Stimulated activated CD4-positive, alpha-beta T cell treated with anti-CD3 and anti-CD28 coated beads, Interleukin-2, amount 100 ng/mL, for 24 hours (primary cell): ENCODE measurements around the gene AKT1S1.

Experiments used
- DNase-seq, 2 donors: peaks; one replicate each; pipeline ENCODE4 v3.0.0-alpha.2; 2020

The AKT1S1 gene

DNA sequence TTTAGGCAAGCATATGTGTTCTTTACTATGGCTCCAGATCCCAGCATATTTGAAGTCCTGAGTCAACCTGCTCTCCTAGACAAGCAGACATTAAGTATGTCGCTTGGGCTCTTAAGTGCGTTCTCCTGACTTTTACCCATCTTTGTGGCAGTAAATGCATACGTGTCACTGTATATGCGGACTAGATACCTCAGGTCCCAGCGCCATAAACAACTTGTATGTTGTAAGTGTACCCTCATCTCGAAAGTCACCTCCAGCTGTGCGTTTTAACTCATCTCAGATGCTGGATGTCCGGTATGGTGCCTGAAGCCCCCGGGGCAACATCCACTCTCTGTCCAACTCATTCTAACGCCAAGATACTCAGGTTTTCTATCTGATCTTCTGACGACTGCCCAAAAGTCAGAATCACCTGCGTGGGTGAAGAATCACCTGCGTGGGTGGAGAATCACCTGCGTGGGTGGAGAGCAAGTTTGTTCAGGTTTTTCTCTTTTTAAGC, 24.5 kb downstream of the AKT1S1 start:
- DNase-seq: no peak

DNA sequence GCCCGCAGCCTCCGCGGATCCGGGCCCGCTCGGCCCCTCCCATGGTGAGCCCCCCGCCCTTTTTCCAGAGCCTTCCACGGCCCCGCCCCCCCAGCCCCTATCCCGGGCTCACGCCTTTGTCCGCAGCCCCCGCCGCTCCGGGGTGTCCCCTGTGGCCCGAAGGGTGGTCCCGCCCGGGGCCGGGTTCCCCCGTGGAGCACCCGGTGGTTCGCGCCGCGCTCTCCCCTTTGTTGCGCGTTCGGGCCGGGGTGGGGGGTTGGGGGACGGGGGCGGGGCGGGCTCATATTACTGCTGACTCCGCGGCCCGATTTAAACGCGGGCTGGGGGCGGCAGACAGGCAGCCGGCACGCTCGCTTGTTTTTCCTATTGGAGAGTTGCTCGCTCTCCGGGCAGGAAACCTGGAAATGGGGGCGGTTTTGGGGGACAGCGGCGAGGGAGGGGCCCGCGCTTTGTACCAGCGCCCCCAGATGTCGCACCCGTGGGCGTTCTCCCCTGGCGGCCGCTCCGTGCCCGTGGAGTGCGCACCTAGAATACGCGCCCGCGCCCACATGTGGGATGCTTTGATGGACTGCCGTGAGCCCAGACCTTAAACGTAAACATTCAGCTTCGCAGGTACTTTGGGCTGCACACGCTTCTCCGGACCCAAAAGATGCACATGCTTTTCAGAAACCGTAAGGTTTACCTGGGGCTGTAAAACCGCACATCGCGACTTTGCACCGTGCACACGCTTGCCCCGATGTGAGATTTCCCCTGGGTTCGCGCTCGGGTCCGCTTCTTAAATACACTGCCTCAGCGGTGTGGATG, 25.5 kb downstream of the AKT1S1 start:
- peak in 1 of 2 donors; percentile 44 for DNase-seq

DNA sequence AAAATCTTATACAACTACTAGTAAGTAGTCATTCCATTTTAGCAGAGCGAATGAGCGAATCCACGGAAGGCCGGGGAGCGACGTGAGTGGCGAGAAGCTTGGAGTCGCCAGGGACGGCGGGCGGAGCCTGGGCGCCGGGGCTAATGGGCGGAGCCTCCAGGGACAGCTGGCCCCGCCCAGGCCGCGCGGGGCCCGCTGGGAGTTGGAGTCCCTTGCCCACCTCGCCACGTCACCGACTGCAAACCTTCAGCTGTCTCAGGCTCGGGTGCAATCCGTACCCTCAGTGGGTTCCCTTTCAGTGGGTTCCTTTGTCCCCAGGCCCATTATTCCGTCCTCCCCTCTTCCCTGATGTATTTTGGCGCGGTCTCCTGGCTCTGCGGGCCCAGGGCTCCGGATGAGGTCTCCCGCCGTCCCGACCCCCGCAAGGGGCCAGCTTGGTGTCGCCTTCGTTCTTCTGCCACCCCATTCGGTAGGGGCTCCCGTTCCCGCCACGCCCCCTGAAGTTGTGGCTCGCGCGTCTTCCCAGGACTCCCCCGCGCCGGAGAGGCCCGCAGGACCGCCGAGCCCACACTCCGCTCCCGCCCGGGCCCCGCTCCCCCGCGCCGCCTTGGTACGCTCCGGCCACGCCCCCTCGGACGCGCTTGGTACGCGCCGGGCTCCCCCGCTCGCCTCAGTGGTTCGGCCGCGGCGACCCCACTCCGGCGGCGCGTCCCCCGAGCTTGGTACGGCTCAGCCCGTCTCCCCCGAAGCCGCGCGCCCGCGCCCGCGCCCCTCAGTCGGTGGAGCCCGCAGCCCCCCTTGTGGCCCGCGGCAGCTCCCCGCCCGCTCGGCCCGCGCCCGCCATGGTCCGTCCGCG, 26.4 kb downstream of the AKT1S1 start, which contains the start of gene PTOV1:
TSS of gene PTOV1 (plus strand) at position 673 of the 856 bp plus-strand sequence.
- peak; percentile 89 to 91 for DNase-seq

DNA sequence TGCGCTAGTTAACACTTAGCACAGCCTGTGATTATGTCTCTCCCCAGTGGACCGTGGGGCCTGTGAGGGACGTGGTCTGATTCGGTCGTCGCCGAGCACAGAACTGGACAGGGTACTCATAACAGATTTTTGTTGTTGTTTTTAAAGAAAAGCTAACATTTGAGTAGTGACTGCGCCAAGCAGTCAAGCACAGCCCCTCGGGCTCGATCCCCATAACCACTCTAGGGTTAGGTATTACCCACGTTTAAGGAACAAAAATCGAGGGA, 27.0 kb downstream of the AKT1S1 start:
- no peak for DNase-seq

DNA sequence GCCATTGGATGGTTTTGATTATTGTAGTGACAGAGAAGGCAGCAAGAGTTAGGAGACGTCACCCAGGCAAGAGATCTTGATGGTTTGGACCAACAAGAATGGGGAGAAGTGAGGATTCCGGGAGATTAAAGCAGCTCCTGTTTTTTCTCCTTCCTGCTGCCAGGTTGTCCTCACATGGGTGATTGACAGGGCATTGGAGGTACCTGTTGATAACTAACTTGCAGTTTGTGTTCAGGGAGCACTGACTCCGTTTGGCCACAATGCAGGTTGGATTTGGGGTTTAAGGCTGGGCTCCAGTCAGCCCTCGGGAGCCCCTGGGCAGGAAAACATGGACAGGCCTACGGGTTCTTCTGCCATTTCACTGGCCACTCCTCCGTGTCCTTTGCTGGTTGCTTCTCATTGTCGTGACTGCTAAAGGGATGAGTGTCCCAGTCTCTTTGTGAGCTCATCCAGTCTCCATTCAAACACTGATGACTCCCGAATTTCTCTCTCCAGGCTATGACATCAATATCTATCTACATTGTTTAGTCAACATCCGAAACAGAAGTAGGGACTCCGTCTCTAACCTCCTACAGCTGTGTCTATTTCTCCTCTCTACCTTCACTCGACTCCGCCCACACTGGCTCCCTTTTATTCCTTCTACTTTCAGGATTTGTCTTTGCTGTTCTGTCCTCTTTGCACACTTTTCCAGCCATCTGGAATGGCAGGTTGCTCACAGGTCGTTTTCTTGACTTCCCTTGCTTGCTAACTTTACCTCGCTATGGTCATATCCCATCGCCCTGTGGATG, 27.5 kb downstream of the AKT1S1 start:
- DNase-seq: no peak

DNA sequence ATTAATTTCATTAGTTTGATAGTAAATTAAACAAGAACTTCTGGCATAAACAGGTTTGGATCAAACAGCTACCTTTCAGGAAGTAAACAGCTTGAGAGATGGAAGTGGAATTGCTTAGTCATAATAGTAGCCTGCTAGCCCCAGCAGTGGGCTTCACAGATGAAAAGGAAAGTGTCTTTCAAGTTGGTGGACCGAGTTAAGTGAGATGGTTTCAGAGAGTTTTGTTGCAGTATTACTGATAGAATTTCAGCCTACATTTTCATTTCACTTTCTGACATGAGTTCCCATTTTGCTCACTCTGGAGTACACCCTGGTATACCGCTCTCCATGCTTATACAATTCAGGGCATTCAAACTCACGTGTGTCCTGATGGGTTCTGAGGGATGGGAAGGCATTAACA, 28.2 kb downstream of the AKT1S1 start:
- no peak for DNase-seq

DNA sequence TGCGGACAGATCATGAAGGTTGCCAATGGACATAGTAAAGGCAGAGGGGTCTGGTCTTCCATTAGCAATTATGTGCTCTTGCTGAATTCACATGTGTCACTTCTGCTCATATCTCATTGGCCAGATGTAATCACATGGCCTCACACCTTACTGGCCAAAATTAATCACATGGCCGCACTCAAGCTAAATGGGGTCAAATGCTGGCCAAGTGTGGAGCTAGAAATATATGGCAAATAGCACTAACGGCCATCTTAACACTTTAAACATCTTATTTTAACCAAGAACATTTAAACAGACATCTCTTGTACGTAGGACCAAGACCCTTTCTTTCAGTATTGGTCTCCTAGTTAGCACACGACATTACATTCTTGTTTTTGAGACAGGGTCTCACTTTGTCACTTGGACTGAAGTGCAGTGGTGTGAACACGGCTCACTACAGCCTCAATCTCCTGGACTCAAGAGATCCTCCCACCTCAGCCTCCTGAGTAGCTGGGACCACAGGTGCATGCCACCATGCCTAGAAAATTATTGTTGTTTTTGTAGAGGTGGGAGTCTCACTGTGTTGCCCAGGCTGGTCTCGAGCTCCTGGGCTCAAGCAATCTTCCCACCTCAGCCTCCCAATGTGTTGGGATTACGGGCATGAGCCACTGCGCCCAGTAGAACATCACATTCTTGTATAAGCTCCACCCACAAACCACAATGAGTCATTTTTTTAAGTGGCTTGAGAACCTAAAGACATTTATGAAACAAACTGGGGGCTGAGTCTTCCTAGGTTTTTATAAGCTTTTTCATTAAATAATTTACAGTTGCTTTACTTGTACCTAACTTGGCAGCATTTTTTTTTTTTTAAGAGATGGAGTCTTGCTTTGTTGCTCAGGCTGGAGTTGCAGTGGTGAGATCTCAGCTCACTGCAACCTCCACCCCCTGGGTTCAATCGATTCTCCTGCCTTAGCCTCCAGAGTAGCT, 29.1 kb downstream of the AKT1S1 start:
- no peak for DNase-seq

DNA sequence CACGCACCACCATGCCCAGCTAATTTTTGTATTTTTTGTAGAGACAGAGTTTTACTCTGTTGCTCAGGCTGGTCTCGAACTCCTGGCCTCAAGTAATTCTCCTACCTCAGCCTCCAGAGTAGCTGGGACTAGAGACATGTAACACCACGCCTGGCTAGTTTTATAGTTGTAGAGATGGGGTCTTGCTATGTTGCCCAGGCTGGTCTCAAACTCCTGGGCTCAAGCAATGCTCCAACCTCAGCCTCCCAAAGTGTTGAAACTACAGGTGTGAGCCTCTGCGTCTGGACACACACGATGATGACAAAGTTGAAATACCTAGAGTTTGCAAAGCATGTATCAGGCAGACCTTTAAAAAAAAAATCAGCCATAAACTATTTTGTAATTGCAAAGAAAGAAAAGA, 30.7 kb downstream of the AKT1S1 start:
- DNase-seq: no peak

DNA sequence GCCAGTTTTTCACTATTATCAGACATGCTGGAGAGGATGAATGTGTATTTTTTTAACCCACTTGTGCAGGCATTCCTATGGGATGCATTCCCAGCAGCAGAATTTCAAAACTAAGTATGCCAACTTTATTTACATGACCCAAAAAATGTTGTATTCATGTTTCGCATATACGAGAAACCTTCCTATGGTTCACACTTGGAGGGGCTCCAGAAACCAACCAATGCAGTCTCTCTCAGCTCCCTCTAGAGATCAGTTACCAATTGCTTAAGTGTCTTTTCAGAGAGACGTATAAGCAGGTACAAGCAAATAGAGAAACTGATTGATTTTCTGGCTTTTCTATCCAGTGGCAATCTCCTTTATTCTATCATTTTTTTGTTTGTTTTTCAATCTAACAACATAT, 31.7 kb downstream of the AKT1S1 start:
- DNase-seq: no peak

DNA sequence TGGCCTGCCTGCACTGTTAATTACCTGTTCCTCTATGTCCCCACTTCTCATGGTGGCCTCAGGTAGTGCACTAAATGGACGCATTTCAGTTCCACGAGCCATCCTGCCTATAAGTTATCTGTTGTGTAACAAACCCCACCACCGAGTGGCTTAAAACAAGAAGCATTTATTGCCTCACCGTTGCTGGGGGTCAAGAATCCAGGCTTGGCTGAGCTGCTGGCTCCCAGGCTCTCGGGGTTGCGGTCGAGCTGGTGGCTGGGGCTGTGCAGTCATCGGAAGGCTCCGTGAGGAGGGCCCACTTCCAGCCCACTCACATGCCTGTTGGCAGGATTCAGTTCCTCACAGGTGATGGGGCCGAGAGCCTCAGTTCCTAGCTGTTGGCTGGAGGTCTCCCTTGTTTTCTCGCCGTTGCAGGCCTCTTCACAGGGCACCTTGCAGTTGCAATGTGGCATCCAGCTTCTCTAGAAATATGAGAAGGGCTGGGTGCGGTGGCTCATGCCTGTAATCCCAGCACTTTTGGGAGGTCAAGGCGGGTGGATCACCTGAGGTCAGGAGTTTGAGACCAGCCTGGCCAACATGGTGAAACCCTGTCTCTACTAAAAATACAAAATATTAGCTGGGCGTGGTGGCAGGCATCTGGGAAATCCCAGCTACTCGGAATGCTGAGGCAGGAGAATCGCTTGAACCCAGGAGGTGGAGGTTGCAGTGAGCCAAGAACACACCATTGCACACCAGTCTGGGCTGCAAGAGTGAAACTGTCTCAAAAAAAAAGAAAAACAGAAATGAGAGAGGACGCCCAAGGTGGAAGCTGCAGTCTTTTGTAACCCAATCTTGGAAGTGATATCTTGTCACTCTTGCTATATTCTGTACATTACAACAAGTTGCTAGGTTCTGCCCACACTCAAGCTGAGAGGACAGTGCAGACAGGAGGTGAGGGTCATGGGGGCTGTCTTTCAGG, 32.7 kb downstream of the AKT1S1 start:
- DNase-seq: no peak

DNA sequence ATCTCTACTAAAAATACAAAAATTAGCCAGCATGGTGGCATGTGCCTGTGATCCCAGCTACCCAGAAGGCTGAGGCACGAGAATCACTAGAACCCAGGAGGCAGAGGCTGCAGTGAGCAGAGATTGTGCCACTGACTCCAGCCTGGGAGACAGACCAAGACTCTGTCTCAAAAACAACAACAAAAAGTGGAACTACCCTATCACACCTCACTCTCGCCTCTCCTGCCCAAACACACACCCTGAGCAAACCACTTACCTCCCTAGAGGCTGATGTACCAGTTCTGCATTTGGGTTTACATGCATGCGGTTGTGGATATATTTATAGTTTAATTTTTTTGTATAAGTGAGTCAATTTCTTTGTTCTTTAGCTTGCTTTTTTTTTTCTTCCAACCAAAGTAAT, 33.9 kb downstream of the AKT1S1 start:
- DNase-seq: no peak

DNA sequence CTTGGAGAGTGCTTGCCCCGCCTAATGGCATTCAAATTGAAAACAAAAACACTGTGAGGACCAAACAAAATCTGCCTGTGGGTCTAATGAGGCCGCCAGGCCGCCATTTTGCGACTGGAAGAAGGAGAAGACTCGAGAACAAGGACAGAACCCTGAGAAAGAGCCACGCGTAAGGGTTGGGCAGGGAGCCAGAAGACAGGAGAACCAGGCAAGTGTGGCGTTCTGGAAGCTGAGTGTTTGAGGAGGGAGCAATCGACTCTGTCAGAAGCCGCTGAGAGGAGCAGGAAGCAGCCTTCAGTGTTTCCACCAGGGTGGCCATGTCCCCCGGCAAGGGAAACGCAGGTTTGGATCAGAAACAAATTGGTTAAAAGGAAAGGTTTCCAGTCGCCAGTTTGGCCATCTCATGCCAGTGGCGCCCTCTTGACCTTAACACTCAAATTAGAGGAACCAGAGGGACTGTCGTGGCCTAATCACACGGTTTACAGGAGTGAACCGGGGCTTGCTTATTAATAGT, 36.4 kb downstream of the AKT1S1 start:
- DNase-seq: no peak

DNA sequence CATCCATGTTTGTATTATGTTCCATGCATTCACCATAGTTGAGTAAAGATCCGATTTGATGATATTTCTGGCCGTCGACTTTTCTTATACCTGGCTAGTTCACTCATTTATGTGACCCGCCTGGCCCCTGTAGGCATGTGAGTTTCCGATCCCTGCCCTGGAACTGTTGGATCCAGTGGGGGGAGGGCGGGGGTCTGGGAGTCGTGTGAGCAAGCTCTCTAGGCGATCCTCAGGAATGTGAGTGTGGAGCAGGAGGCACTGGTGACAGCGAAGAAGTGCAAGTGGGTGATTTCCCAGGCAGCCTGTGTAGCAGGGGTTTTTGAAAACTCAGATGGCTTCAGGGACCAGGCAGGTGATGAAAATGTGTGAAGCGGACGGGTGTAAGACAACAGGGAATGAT, 36.8 kb downstream of the AKT1S1 start:
- no peak for DNase-seq

DNA sequence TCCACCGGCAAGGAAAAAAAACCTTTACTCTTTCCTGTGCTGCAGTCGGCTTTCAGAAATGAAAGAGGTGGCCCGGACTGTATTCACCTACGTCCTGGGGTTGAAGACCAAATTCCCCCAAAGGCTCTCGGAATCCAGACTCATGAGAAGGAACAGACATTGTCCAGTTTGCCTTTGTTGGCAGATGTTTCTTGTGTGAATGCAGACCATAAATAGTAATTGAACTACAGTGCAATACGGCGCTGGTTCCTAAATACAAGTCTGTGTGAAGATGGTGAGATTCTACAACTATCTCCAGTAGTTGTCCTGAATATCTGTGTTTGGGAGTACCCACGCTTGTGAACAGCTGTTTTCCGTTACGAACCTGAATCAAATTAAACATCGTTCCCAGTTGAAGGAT, 37.4 kb downstream of the AKT1S1 start:
- no peak for DNase-seq

DNA sequence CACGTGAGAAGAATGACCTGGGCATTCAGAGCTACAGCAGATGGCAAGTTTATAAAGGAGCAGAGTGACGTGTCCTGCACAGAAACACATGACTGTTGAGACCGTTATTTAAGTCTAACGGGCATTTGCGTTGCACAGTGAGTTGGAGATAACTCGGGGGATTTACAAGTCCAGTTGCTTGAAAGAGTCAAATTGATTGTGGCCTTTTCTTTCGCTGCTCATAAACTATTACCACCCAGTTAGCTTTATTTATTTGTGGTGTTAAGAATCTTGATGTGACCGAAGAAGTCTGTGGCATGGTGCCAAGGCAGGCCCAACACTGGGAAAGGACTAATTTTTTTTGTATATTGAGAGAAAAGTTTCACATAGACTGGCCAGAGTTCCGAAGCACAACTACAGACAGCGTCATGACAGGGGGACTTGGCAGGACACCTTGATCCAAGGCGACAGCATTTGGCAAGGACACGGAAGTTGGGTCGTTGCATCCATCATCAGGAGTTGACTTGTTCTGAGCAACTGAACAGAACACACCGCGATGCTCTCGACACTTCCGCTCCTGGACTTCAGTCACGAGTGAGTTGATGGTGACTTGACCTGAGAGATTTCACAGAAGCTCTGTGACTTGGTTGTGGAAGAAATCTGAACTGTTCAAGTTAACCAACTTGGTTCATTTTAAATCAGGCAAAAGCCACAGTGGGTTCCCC, 38.1 kb downstream of the AKT1S1 start:
- no peak for DNase-seq

DNA sequence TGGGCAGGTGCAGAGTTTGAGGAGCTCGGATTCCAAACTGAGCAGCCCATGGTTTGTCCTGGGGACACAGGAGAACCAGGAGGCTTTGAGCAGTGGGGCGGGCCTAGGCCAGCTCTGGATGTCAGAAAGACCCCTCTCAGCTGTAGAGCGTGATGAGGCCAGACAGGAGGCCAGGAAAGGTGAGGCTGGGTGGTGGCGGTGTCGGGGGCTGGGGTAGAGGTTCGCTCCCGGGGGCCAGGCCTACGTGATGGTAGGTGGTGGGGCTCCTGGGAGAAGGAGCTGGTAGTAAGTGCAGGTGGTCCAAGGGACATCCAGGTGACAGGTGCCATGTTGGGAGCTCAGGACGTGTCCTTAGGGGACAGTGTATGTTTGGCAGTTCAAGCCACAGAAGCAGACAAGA, 39.7 kb downstream of the AKT1S1 start:
- no peak for DNase-seq

DNA sequence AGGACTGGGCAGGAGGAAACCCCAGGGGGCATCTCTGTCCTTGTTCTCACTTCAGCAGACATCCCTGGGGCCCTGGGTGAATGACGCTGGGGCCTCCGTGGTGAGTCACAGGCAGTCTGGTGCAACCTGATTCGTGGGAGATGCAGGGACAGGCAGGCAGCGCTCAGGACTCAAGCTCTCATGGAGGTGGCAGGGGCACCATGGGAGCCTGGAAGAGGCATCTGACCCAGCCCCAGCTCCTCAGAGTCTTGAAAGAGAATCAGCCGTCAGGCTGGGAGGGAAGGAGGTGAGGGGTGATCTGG, 40.2 kb downstream of the AKT1S1 start:
- no peak for DNase-seq

DNA sequence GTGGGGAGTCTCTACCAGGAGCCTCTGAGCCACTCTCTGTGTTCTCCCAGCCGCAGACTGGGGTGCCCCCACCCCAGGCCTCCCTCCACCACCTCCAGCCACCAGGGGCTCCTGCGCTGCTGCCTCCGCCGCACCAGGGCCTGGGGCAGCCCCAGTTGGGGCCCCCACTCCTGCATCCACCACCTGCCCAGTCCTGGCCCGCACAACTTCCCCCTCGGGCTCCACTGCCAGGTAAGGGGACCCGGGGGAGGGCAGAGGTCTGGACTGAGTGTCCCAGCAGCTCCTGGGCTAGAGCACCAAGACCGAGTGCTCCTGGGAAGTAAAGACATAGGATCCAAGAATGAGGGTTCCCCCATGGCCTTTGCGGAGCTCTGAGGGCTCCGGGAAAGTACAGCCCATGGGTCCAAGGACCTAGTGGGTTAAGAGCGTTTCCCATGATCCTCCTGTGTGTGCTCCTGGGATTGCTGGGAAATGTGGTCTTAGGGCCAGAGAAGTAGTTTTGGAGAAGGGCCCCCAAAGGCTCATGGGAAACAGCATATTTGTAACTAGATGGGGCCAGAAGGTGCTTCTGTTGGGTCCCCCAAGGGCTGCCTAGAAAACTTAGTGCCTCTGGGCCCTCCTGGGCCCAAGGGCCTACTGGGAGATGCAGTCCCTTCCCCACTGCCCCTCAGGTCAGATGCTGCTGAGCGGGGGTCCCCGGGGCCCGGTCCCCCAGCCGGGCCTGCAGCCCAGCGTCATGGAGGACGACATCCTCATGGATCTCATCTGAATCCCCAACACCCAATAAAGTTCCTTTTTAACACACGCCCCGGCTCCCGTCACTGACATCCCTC, 40.8 kb downstream of the AKT1S1 start:
- DNase-seq: no peak

DNA sequence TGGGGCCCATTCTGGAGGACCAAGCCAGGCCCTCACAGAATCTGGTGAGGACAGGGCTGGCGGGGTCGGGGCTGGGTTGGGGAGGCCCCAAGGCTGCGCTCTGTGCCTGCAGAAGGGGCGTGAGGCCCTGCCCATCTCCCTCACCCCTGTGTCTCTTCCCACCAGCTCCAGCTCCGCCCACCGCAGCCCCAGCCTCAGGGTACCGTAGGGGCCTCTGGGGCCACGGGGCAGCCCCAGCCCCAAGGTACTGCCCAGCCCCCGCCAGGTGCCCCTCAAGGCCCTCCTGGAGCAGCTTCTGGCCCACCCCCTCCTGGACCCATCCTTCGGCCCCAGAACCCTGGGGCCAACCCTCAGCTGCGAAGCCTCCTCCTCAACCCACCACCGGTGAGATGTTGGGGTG, 41.6 kb downstream of the AKT1S1 start:
- no peak for DNase-seq
